K562 (cell line): ENCODE results near the gene BTBD2. TPM values are rescaled to one million over a fixed set of nuclear protein-coding genes. Genes with fewer than 3 reads are reported as not detected.

Experiments
- ATAC-seq: fragments of 200-7000 bp; cut with Tn5 transposase; 3 replicates; pipeline ENCODE4 v1.9.1; 2020; ENCODE audit warnings: moderate library complexity
- BruUV-seq: library from RNA; stranded (reverse); fragments of 400-500 nt; replicated peaks from 2 replicates; lab custom pipeline; 2021; lab: Mats Ljungman, UMichigan
- CTCF ChIA-PET: fragments of 300-600 bp; formaldehyde crosslinking; extraction: SDS; loops from one replicate; lab custom pipeline; 2021; ENCODE audit warnings: low intra/inter-chr PET ratio; lab: Yijun Ruan, JAX
- POLR2A ChIA-PET: fragments of 300-600, 350-650 bp; sonication (Branson Sonifier 250); formaldehyde crosslinking; extraction: SDS; loops from one replicate; lab custom pipeline; 2021; ENCODE audit warnings: antibody characterized with exemption, inconsistent platforms; lab: Yijun Ruan, JAX
- DNase-seq, 4 experiments: peaks; one replicate each; pipeline versions ENCODE4 v3.0.0 to v3.0.0-alpha.2; 2011 to 2018; ENCODE audit warnings: low spot score in 3 of 4, mixed read lengths in 3 of 4; ENCODE audit errors: extremely low read depth in 1 of 4
- FAIRE-seq: peaks from 2 replicates; lab custom pipeline; 2011; peaks lifted over from hg19 to GRCh38; lab: Jason Lieb, UNC
- H2AFZ ChIP-seq: 2 replicates; pipeline ENCODE4 v1.6.0; 2011; ENCODE audit warnings: low read depth, low read length, control low read depth, inconsistent platforms
- H3K27ac ChIP-seq: fragments of 200-600 bp; 3 replicates; pipeline ENCODE4 v1.8.0; 2011; ENCODE audit warnings: low read depth, mild to moderate bottlenecking, control low read depth, inconsistent platforms, low read length, moderate library complexity, mixed read lengths; ENCODE audit errors: extremely low read depth
- H3K27me3 ChIP-seq, 2 experiments: fragments of 300-600 bp in 1 of 2; 2 replicates in 1 of 2; 3 replicates in 1 of 2; pipeline versions ENCODE4 v1.6.0 to v1.8.0; 2011; ENCODE audit warnings: inconsistent platforms in 2 of 2, low read length in 2 of 2, mild to moderate bottlenecking in 1 of 2, mixed read lengths in 1 of 2, moderate library complexity in 1 of 2; ENCODE audit not compliant: control insufficient read depth in 2 of 2, insufficient read depth in 2 of 2
- H3K36me3 ChIP-seq: fragments of 300-600 bp; 3 replicates; pipeline ENCODE4 v1.8.0; 2011; ENCODE audit warnings: mild to moderate bottlenecking, low read length, inconsistent platforms; ENCODE audit not compliant: control insufficient read depth, insufficient read depth
- H3K4me1 ChIP-seq, 2 experiments: fragments of 200-600 bp in 1 of 2; replicated peaks in 1 of 2; 2 replicates in 1 of 2; 3 replicates in 1 of 2; pipeline versions ENCODE4 v1.5.1 to v1.8.0; 2011; ENCODE audit warnings: inconsistent platforms in 2 of 2, low read length in 2 of 2, mild to moderate bottlenecking in 1 of 2, mixed read lengths in 1 of 2, moderate library complexity in 1 of 2; ENCODE audit not compliant: control insufficient read depth in 2 of 2, insufficient read depth in 2 of 2
- H3K4me2 ChIP-seq: 2 replicates; pipeline ENCODE4 v1.6.1; 2011; ENCODE audit warnings: low read length, control low read depth, inconsistent platforms, mixed read lengths; ENCODE audit not compliant: insufficient read depth
- H3K4me3 ChIP-seq: fragments of 200-600 bp; sonication (generic), shearing (Covaris generic); 2 replicates; pipeline ENCODE4 v1.5.1; 2016; ENCODE audit warnings: control low read depth, inconsistent platforms
- H3K79me2 ChIP-seq: fragments of 200-600 bp; 3 replicates; pipeline ENCODE4 v1.8.0; 2011; ENCODE audit warnings: low read length, inconsistent platforms; ENCODE audit not compliant: control insufficient read depth, insufficient read depth
- H3K9ac ChIP-seq, 2 experiments: 2 replicates each; pipeline versions ENCODE4 v1.6.0 to v1.6.1; 2011; ENCODE audit warnings: low read depth in 2 of 2, low read length in 2 of 2, control low read depth in 1 of 2, inconsistent platforms in 1 of 2, mild to moderate bottlenecking in 1 of 2, mixed read lengths in 1 of 2; ENCODE audit not compliant: insufficient read depth in 1 of 2
- H3K9me1 ChIP-seq: one replicate; pipeline ENCODE4 v1.6.0; 2011; ENCODE audit warnings: inconsistent platforms, mild to moderate bottlenecking, low read length, moderate library complexity; ENCODE audit not compliant: control insufficient read depth, insufficient read depth
- H3K9me3 ChIP-seq: replicated peaks from 2 replicates; pipeline ENCODE4 v1.5.1; 2011; ENCODE audit warnings: low read depth, low read length, inconsistent platforms; ENCODE audit not compliant: control insufficient read depth, insufficient read depth
- H4K20me1 ChIP-seq: replicated peaks from 2 replicates; pipeline ENCODE4 v1.6.1; 2011; ENCODE audit warnings: low read length, inconsistent platforms, mixed read lengths; ENCODE audit not compliant: control insufficient read depth, insufficient read depth
- MAFK ChIP-seq: IDR thresholded peaks from 2 replicates; pipeline ENCODE4 v1.6.1; 2011; ENCODE audit warnings: low read length, improper control_type of control experiment
- MTA2 ChIP-seq: fragments of 450-650 bp; IDR thresholded peaks from 2 replicates; pipeline ENCODE4 v1.6.1; 2016; ENCODE audit warnings: low read depth
- POLR2G ChIP-seq: fragments of 200-400 bp; formaldehyde crosslinking; IDR thresholded peaks from 2 replicates; pipeline ENCODE4 v1.6.1; 2017; ENCODE audit warnings: low read depth, mild to moderate bottlenecking, antibody characterized with exemption, low read length, moderate library complexity
- PRDM10 ChIP-seq: fragments of 450-650 bp; IDR thresholded peaks from 2 replicates; pipeline ENCODE4 v1.6.1; 2018; ENCODE audit not compliant: partially characterized antibody
- ZNF263 ChIP-seq: sonication (generic); formaldehyde crosslinking; IDR thresholded peaks from 2 replicates; pipeline ENCODE4 v1.8.0; 2022; ENCODE audit warnings: mild to moderate bottlenecking, missing genetic modification reagents, borderline replicate concordance
- WGBS: fragments of 100-300 bp; shearing (Covaris generic); methylation state at CpG from one replicate; pipeline ENCODE4 v1.1.6; 2016; ENCODE audit warnings: low coverage, mixed read lengths; ENCODE audit not compliant: insufficient coverage; ENCODE audit errors: missing lambda C conversion rate; 5-methylcytosine and 5-hydroxymethylcytosine counted together
- in situ Hi-C: fragments of 300-500 bp; cut with MboI; formaldehyde crosslinking; loops from 4 replicates; pipeline ENCODE4 v1.15.0; 2018; ENCODE audit warnings: inconsistent platforms, mixed read lengths
- intact Hi-C: fragments of 100-400 bp; cut with micrococcal nuclease; formaldehyde crosslinking; loops from 2 replicates; pipeline ENCODE4 v1.14.2; 2022
- polyA plus RNA-seq, 8 experiments: library from polyadenylated mRNA; depleted of rRNA in 4 of 8; stranded (reverse) in 5 of 8; unstranded in 3 of 8; fragments of >200 nt; fragmentation: Nextera tagmentation in 2 of 8; fragmentation: Illumina TruSeq in 1 of 8; extraction: Ambion mirVana in 2 of 8; extraction: Trizol in 1 of 8; gene quantifications; 2 replicates each; pipeline versions ENCODE4 v1.2.1 to v1.2.3, GENCODE V29; 2011 to 2014; ENCODE audit warnings: inconsistent platforms in 1 of 8, missing spikeins in 1 of 8
- total RNA-seq, 7 experiments: library from RNA; depleted of rRNA in 6 of 7; stranded (reverse); fragments of >200 nt in 6 of 7; fragmentation: Illumina TruSeq in 2 of 7; extraction: Trizol in 2 of 7; gene quantifications; 2 replicates each; pipeline versions ENCODE4 v1.2.1 to v1.2.3, GENCODE V29; 2011 to 2021; ENCODE audit warnings: low replicate concordance in 1 of 7

Gene BTBD2
- total and polyA plus RNA-seq, 9 of the 15 experiments (the other 6 are each of a cell fraction or from before 2014, with no cell fraction given): 0.10 to 15.6 (median 6.9) TPM

GRCh38 chr19:1967087-1967608 is 48.4 kb downstream of the BTBD2 start:
- BruUV-seq: no TSS peak
- Histone ChIP-seq H3K4me3 (no peak overlapping the region), H3K9ac (peak overlapping the region in 1 of 2 experiments; percentile 52; a peak in 1 of 4 replicates), H3K27ac (no peak overlapping the region), H3K4me2 (no peak overlapping the region), H2AFZ (no peak overlapping the region), H3K79me2 (peaks cover 36% of the 10 kb centered on the region), H3K4me1 (peaks cover 0 to 43% of the 10 kb centered on the region in 2 experiments; a peak in 2 of 5 replicates)
- POLR2A ChIA-PET: no interaction called here
- WGBS: 93% methylated on average over 24 of the region's 26 CpGs
- CTCF ChIA-PET: no interaction called here
- DNase-seq: no peak
- in situ Hi-C loops: no loop called here
- TF ChIP-seq POLR2G: peak; percentile 49; the same call in 1 of the 2 replicates
- no peak for TF ChIP-seq PRDM10
- no peak for TF ChIP-seq ZNF263 (CRISPR knock-in tag)
- no peak for TF ChIP-seq MTA2
- no peak for TF ChIP-seq MAFK
- TF ChIP-seq, all 486 proteins: peak for 1
- peaks cover 49% of the 10 kb centered on the region; the same call in 2 of the 3 replicates for H3K36me3 ChIP-seq
- no peaks in the 10 kb centered on the region for H3K27me3 ChIP-seq
- FAIRE-seq (no peak), ATAC-seq (no peak)
- H3K9me3 ChIP-seq: no peaks in the 10 kb centered on the region
- intact Hi-C loops: no loop called here
- peaks cover 3% of the 10 kb centered on the region for H3K9me1 ChIP-seq
- peaks cover 14% of the 10 kb centered on the region; the same call in 1 of the 2 replicates for H4K20me1 ChIP-seq
